RWPE1 (cell line): Measurements from ENCODE around the gene CFD.

Experiments
- CTCF ChIA-PET: fragments of 350-600 bp; sonication (Branson Sonifier 250); formaldehyde crosslinking; extraction: SDS; loops from one replicate; lab custom pipeline; 2021; lab: Yijun Ruan, JAX
- POLR2A ChIA-PET: fragments of 400-600 bp; formaldehyde crosslinking; extraction: SDS; loops from one replicate; lab custom pipeline; 2020; ENCODE audit warnings: antibody characterized with exemption; ENCODE audit not compliant: low non-redundant PET; lab: Yijun Ruan, JAX
- DNase-seq: peaks from one replicate; pipeline ENCODE4 v3.0.0; 2012; ENCODE audit warnings: low spot score
- H3K27ac ChIP-seq: fragments of 450-650 bp; 2 replicates; pipeline ENCODE4 v1.5.1; 2017
- TF ChIP-seq, protein P1 (sequence below): fragments of 450-650 bp; conservative IDR thresholded peaks from 2 replicates; pipeline ENCODE4 v1.5.1; 2017; ENCODE audit warnings: low read depth, mild to moderate bottlenecking

The CFD gene

DNA sequence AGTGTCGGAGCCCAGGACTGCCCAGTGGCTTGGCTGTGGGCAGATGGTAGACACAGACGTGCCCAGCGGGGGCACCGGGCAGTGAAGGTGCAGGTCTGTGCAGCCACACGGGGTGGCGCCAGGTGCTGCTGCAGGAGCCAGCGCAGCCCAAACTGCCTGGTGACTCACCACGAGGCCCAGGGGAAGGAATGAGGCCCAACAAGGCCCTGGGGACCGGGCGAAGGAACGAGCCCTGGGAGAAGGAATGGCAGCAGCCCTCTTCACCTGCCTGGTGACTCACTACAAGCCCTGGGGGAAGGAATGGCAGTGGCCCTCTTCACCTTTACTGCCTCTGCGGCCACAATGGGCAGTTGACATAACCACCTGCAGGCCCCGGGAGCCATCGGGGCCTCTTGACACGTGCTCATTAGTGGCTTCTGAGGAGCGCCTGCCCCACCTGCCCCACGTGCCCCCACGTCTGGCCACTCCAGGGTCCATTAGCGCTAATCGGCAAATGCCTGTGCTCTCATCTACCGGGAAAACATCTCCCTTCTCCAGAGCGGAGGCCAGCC is 24.3 kb downstream of the CFD start:
- H3K27ac ChIP-seq = peak overlapping the region; percentile 4; the same call in 1 of the 2 replicates
- peak; percentile 84 for DNase-seq
- TF ChIP-seq, protein P1, sequence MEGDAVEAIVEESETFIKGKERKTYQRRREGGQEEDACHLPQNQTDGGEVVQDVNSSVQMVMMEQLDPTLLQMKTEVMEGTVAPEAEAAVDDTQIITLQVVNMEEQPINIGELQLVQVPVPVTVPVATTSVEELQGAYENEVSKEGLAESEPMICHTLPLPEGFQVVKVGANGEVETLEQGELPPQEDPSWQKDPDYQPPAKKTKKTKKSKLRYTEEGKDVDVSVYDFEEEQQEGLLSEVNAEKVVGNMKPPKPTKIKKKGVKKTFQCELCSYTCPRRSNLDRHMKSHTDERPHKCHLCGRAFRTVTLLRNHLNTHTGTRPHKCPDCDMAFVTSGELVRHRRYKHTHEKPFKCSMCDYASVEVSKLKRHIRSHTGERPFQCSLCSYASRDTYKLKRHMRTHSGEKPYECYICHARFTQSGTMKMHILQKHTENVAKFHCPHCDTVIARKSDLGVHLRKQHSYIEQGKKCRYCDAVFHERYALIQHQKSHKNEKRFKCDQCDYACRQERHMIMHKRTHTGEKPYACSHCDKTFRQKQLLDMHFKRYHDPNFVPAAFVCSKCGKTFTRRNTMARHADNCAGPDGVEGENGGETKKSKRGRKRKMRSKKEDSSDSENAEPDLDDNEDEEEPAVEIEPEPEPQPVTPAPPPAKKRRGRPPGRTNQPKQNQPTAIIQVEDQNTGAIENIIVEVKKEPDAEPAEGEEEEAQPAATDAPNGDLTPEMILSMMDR = no peak
- CTCF ChIA-PET = interaction anchor here (0.5 to 1.3 kb wide), 7 partner anchors 19 to 474 kb away, joined by 3 to 7 read pairs (median 4); no protein-coding TSS in a partner anchor
- POLR2A ChIA-PET = no interaction called here

DNA sequence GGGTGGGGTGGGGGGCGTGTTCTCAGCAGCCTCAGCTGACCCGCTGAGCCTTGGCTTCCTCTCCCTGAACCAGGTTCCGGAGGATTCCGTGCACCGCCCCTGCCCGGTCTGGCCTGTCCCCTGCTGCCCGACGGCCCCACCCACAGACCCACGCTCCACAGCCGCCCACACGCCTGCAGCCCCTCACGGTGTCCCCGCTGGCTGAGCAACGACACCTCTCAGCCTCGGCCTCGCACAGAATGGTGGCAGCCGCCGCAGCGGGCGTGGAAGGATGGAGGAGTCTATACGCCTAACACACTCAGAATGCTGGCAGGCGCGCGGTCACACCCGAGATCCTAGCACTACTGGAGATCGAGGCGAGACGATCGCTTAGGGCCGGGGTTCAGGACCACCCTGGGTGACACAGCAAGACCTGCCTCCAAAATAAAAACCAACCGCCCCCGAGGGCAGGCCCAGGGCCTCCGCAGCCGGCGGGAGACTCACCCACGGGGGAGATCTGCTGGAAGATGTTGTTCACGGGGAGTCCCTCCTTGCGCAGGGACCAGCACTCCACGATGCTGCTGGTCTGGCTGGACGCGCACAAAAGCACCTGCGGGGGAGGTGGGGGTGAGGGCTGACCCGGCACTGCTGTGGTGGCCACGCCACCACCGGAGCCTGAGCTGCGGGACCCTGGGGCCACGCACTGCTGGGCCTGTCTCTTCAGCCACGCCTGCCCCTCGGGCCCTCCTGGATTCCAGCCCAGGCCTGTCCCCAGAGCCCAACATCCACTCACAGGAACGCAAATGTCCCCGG is 25.2 kb downstream of the CFD start:
- TF ChIP-seq, protein P1 = no peak
- CTCF ChIA-PET = no interaction called here

DNA sequence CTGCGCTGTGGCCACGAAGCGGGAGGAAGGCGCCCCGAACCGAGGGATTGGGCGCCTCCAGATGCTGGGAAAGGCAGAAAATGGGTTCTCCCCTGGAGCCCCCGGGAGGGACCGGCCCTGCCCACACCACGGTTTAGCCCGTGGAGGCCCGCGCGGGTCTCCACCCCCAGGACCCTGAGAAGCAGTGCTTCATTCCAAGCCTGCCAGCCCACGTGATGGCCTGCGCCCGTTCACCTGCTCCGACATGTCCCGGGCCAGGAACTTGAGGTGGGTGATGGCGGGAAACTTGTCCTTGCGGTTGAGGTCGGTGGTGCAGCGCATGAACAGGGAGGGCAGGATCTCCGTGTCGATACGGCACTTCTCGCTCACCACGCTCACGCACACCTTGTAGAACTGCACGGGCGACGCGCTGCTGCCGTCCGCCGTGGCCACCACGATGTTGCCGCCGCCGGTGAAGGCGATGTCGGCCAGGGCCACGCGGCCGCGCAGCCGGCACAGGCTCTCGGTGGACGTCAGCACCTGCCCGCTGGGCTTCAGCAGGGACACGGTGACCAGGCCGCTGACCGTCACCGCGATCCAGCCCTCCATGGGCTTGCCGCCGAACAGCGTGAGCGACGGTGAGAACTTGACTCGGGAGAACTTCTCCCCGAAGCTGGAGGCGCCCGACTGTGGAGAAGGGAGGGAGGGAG is 26.2 kb downstream of the CFD start:
- CTCF ChIA-PET = no interaction called here
- TF ChIP-seq, protein P1 = no peak
- H3K27ac ChIP-seq = 0 out of 2 replicates have a peak overlapping the region, but pooled peaks have one; percentile 3
- no peak for DNase-seq
- POLR2A ChIA-PET = no interaction called here

More for the DNA sequence above, 25.2 kb downstream of the CFD start:
- POLR2A ChIA-PET = no interaction called here
- H3K27ac ChIP-seq = peak overlapping the region; percentile 4; the same call in 1 of the 2 replicates
- DNase-seq = no peak

DNA sequence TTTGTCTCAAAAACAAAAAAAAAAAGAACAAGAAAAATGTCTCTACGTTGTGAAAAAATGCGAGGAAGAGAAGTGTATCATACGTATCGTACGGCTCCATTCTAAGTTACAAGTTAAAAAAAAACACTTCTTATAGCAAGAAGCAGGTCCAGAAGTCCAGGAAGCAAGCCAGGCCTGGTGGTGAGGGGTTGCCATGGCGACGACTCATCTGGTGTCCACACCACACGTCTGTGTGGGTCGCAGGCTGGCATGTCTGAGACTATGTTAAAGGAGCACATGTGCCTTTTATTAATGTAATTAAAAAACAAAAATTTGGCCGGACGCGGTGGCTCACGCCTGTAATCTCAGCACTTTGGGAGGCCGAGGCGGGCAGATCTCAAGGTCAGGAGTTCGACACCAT is 27.6 kb downstream of the CFD start:
- peak overlapping the region; percentile 29 for H3K27ac ChIP-seq
- TF ChIP-seq, protein P1 = no peak
- POLR2A ChIA-PET = no interaction called here
- no peak for DNase-seq
- CTCF ChIA-PET = interaction anchor here (0.8 kb wide), 1 partner anchor 328 kb away, joined by 4 read pairs; no protein-coding TSS in a partner anchor

DNA sequence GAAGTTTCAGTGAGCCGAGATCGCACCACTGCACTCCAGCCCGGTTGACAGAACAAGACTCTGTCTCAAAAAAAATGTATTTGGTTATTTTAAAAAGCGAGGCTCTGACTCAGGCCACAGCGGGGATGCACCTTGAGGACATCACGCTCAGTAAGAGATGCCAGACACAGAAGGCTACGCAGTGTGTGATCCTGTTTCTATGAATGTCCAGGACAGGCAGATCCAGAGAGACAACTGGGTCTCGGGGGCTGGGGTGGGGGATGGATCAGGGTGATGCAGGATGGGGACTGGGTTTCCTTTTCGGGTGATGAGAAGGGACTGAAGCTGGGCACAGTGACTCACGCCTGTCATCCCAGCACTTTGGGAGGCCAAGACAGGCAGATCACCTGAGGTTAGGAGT is 28.1 kb downstream of the CFD start:
- CTCF ChIA-PET = no interaction called here
- no peak for DNase-seq
- POLR2A ChIA-PET = no interaction called here
- H3K27ac ChIP-seq = peak overlapping the region; percentile 29
- TF ChIP-seq, protein P1 = no peak
